Gastroesophageal sphincter (tissue), 4 donors: ENCODE data around the gene SSC4D. TPM values are rescaled to one million over a fixed set of nuclear protein-coding genes. Genes with fewer than 3 reads are reported as not detected.

Experiments used
- ATAC-seq: fragments of 150-250 bp; one replicate; pipeline ENCODE4 v1.9.1; 2016; ENCODE audit warnings: mild to moderate bottlenecking, moderate library complexity
- H3K27ac ChIP-seq, 4 donors: fragments of 200-600 bp; sonication (generic) in 3 of 4; 1 replicate in 3 of 4; 2 replicates in 1 of 4; pipeline ENCODE4 v1.5.1; 2016 to 2019
- H3K27me3 ChIP-seq: fragments of 200-600 bp; sonication (generic); one replicate; pipeline ENCODE4 v1.5.1; 2019
- H3K36me3 ChIP-seq, 2 donors: fragments of 200-600 bp; sonication (generic); one replicate each; pipeline ENCODE4 v1.5.1; 2019; ENCODE audit warnings: control low read depth in 1 of 2
- H3K4me1 ChIP-seq, 3 donors: fragments of 200-600 bp; sonication (generic); 1 replicate in 2 of 3; 2 replicates in 1 of 3; pipeline ENCODE4 v1.5.1; 2016 to 2019; ENCODE audit warnings: control low read depth in 2 of 3
- H3K4me3 ChIP-seq, 2 donors: fragments of 200-600 bp; sonication (generic); one replicate each; pipeline ENCODE4 v1.5.1; 2019; ENCODE audit warnings: mild to moderate bottlenecking in 1 of 2, moderate library complexity in 1 of 2
- H3K9me3 ChIP-seq, 3 donors: fragments of 200-600 bp; sonication (generic); one replicate each; pipeline ENCODE4 v1.5.1; 2017 to 2019; ENCODE audit warnings: control low read depth in 2 of 3
- EP300 ChIP-seq: sonication (generic); formaldehyde crosslinking; IDR thresholded peaks from one replicate; pipeline ENCODE4 v1.6.1; 2017; ENCODE audit warnings: antibody characterized with exemption, mild to moderate bottlenecking
- POLR2A ChIP-seq, 2 donors: fragments of 450-650 bp; IDR thresholded peaks; one replicate each; pipeline ENCODE4 v1.6.1; 2017; ENCODE audit warnings: antibody characterized with exemption in 2 of 2, mild to moderate bottlenecking in 2 of 2, moderate library complexity in 1 of 2
- POLR2AphosphoS5 ChIP-seq: sonication (generic); formaldehyde crosslinking; IDR thresholded peaks from one replicate; pipeline ENCODE4 v1.6.1; 2017; ENCODE audit warnings: antibody characterized with exemption
- WGBS, 2 donors: methylation state at CpG; one replicate each; pipeline ENCODE4 v1.1.5; 2018; ENCODE audit warnings: low coverage in 1 of 2; 5-methylcytosine and 5-hydroxymethylcytosine counted together
- total RNA-seq, 4 donors: library from RNA; depleted of rRNA; stranded (reverse); fragments of >200 nt; gene quantifications; one replicate each; pipeline ENCODE4 v1.1.0, GENCODE V29; 2016
- TF ChIP-seq, protein P1 (sequence below), 4 experiments: fragments of 200-600 bp in 2 of 4; fragments of 450-650 bp in 2 of 4; sonication (generic) in 1 of 4; IDR thresholded peaks; one replicate each; pipeline ENCODE4 v1.5.1; 2017 to 2019; ENCODE audit warnings: antibody characterized with exemption in 4 of 4, mild to moderate bottlenecking in 2 of 4, moderate library complexity in 2 of 4

Gene SSC4D
- total RNA-seq, 4 donors from 2014 or later, result 0.47 to 1.4 (median 1.1) TPM; not detected in 1

DNA sequence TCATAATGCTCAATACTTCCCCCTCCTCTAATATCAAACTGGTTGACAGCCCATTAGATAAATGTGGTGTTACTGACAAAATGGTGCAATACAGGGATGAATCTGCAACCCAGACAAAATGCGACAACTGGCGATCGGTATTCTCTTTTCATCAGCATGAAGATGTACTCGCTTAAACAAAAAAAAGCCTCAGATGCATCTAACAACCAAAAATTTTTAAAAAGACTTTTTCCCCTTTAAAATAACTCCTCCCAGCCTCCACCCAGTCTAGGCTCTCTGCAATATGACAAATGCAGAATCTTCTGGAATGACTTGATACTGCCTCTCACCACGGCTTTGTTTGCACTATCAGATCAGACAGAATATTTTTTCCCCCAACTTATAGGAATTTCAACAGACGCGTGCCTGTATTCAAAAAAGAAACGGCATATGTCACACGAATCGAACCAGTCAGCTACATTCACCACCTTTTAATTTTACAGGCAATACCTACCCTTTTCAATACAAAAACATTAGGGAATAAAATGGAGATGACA lies 52.0 kb downstream of the SSC4D start:
- H3K4me3 ChIP-seq, result peak overlapping the region; percentile 96 to 99
- no peak for TF ChIP-seq EP300
- TF ChIP-seq, protein P1, sequence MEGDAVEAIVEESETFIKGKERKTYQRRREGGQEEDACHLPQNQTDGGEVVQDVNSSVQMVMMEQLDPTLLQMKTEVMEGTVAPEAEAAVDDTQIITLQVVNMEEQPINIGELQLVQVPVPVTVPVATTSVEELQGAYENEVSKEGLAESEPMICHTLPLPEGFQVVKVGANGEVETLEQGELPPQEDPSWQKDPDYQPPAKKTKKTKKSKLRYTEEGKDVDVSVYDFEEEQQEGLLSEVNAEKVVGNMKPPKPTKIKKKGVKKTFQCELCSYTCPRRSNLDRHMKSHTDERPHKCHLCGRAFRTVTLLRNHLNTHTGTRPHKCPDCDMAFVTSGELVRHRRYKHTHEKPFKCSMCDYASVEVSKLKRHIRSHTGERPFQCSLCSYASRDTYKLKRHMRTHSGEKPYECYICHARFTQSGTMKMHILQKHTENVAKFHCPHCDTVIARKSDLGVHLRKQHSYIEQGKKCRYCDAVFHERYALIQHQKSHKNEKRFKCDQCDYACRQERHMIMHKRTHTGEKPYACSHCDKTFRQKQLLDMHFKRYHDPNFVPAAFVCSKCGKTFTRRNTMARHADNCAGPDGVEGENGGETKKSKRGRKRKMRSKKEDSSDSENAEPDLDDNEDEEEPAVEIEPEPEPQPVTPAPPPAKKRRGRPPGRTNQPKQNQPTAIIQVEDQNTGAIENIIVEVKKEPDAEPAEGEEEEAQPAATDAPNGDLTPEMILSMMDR (IDR thresholded peaks at IDR 0.05), result peak in 1 of 4 experiments; percentile 6
- H3K27ac ChIP-seq, result peak overlapping the region; percentile 97 to 100 (median 100)
- WGBS, 2 donors, result 0% methylated on average over 10 of the region's 10 CpGs
- no peaks in the 10 kb centered on the region for H3K9me3 ChIP-seq
- H3K27me3 ChIP-seq, result no peaks in the 10 kb centered on the region
- no peaks in the 10 kb centered on the region for H3K36me3 ChIP-seq
- H3K4me1 ChIP-seq, result peaks cover 6 to 62% (median 18%) of the 10 kb centered on the region in 3 donors
- no peak for ATAC-seq

DNA sequence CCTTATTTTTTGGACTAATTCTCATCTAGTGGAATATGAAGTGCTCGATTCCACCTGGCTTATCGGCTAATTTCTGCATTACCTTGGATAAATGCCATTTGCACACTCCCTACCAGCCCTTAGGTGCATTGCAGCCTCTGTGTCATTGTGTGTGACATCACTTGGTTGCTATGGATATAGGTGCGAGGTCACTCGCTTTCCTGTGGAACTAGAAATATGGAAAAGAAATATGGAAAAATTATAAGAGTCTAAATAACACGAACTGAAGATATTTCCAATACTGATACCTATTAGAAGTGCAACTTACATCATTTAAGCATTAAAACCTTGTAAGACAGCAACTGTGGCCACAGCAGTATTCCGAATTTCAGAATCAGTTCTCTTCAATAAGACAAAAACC lies 52.7 kb downstream of the SSC4D start:
- no peak for TF ChIP-seq POLR2A (IDR thresholded peaks at IDR 0.05)
- TF ChIP-seq, protein P1 (IDR thresholded peaks at IDR 0.05), result peak in 1 of 4 experiments; percentile 19
- H3K4me1 ChIP-seq, result peaks cover 6 to 70% (median 25%) of the 10 kb centered on the region in 3 donors
- 18 to 30% methylated on average over 4 to 6 of the region's 6 CpGs for WGBS, 2 donors
- no peaks in the 10 kb centered on the region for H3K9me3 ChIP-seq
- H3K27ac ChIP-seq, result peak overlapping the region in 3 of 4 donors; percentile 97 to 100 (median 100)
- H3K36me3 ChIP-seq, result no peaks in the 10 kb centered on the region
- ATAC-seq, result no peak
- no peaks in the 10 kb centered on the region for H3K27me3 ChIP-seq
- H3K4me3 ChIP-seq, result peak overlapping the region; percentile 96 to 99

DNA sequence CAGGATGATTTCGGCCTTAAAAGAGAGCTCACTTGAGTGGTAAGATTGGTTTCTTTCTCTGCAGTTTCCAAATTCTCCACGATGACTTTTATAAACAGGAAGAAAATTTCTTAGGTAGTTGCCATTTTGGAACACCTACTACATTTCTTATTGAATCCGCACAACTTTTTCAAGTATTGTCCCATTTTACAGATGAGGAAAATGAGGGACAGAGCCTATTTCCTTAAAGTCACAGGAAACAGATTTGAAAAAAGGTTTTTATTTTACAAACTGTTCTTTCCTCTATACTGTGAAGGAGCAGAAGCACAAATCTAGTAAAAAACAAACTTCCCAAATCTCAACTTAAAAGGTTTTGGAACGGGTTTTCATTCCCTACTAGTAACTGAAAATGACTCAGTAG lies 53.4 kb downstream of the SSC4D start:
- H3K27me3 ChIP-seq, result no peaks in the 10 kb centered on the region
- H3K9me3 ChIP-seq, result no peaks in the 10 kb centered on the region
- H3K27ac ChIP-seq, result peak overlapping the region in 1 of 4 donors; percentile 100
- peak overlapping the region in 1 of 2 donors; percentile 99 for H3K4me3 ChIP-seq
- no peaks in the 10 kb centered on the region for H3K36me3 ChIP-seq
- peaks cover 6 to 77% (median 30%) of the 10 kb centered on the region in 3 donors for H3K4me1 ChIP-seq
- ATAC-seq, result no peak
- TF ChIP-seq EP300 (no peak), POLR2AphosphoS5 (no peak), POLR2A (IDR thresholded peaks at IDR 0.05) (no peak)
- TF ChIP-seq, protein P1 (IDR thresholded peaks at IDR 0.05), result no peak
- WGBS, 2 donors, result 68 to 77% methylated on average over 4 of the region's 4 CpGs

DNA sequence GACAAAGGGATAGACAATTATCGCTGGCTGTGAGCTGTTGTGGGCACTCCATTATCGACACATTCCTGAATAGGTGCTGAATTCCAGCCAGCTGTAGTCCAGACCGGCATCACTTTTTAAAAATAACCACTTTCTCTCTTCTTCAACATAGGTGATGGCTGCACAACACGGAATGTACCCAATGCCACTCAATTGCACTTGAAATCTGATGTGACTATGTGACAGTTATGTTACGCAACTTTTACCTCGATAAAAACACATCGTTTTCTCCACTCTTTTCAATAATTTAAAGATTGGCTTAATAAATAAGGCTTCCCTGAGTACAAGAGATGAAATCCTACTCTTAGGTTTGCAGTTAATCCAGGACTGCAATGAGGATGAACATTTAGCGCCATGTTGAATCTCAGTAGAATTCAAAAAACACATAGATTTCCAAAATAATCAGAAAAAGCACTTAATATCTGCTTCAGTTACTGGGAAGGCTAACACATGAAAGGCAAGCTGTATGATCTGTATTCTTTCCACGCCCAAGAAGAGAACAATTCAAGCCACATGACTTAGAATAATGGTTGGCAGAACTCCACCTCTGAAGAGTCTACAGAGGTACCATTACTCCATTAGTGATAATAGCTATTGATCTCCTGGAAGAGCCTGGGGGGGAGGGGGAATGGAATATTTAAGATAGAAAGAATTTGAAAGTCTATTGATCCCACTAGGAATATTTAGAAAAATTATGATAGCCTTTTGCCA lies 54.3 kb downstream of the SSC4D start:
- no peak for ATAC-seq
- 85 to 87% methylated on average over 9 of the region's 9 CpGs for WGBS, 2 donors
- peaks cover 6 to 82% (median 30%) of the 10 kb centered on the region in 3 donors for H3K4me1 ChIP-seq

DNA sequence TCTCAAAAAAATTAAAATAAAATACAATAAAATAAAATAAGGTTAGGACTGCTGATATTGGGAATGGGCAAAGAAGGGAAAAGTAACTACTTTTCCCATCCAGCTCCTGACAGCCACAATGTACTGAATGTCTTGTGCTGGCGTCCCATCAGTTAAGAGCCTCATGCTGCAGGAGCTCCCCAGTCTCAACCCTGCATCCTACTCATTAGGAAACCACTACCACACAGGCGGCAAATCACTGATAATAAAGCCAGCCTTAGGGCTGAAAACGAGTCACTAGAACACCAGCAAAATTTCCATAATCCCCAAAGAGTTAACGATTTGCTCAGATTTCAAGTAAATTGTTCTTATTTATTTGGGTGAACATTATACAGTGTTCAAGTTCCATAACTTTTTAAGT lies 55.0 kb downstream of the SSC4D start:
- Histone ChIP-seq H3K27me3 (no peaks in the 10 kb centered on the region), H3K36me3 (peaks cover 0 to 12% of the 10 kb centered on the region in 2 donors), H3K27ac (peak overlapping the region in 2 of 4 donors; percentile 4 to 5), H3K9me3 (no peaks in the 10 kb centered on the region), H3K4me3 (no peak overlapping the region), H3K4me1 (peaks cover 6 to 75% (median 25%) of the 10 kb centered on the region in 3 donors)
- WGBS, 2 donors, result 82 to 100% methylated on average over 1 to 4 of the region's 4 CpGs
- no peak for ATAC-seq
- TF ChIP-seq POLR2AphosphoS5 (no peak), EP300 (no peak), POLR2A (IDR thresholded peaks at IDR 0.05) (no peak)
- TF ChIP-seq, protein P1 (IDR thresholded peaks at IDR 0.05), result no peak

More for the DNA sequence above, 54.3 kb downstream of the SSC4D start:
- Histone ChIP-seq H3K36me3 (peaks cover 0 to 5% of the 10 kb centered on the region in 2 donors), H3K9me3 (no peaks in the 10 kb centered on the region), H3K4me3 (no peak overlapping the region), H3K27ac (peak overlapping the region in 2 of 4 donors; percentile 5 to 100), H3K27me3 (no peaks in the 10 kb centered on the region)
- no peak for TF ChIP-seq POLR2AphosphoS5
